DOHH2 (cell line): ENCODE measurements around the gene TAF10.

ENCODE experiments used
- EZH2phosphoT487 ChIP-seq: fragments of 200-600 bp; sonication (generic); IDR thresholded peaks from 2 replicates; pipeline ENCODE4 v1.6.1; 2017; ENCODE audit warnings: borderline replicate concordance, mild to moderate bottlenecking, antibody characterized with exemption, low read length, moderate library complexity, mixed read lengths
- TF ChIP-seq, protein P1 (sequence below): fragments of 200-600 bp; sonication (generic); IDR thresholded peaks from one replicate; pipeline ENCODE4 v1.5.1; 2014; ENCODE audit warnings: antibody characterized with exemption, mild to moderate bottlenecking, low read depth, low read length; ENCODE audit not compliant: poor library complexity, severe bottlenecking

DNA sequence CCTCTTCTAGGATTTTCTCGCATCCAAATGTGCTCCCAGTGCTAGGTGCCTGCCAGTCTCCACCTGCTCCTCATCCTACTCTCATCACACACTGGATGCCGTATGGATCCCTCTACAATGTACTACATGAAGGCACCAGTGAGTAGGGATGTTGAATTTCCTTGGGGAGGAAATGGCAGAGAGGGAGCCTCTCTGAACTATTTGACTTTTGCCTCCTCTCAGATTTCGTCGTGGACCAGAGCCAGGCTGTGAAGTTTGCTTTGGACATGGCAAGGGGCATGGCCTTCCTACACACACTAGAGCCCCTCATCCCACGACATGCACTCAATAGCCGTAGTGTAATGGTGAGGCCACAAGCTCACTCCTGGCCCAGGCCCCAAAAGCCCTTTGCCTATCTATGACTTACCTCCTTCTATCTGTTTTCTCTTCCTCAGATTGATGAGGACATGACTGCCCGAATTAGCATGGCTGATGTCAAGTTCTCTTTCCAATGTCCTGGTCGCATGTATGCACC is 2.5 kb downstream of the TAF10 start:
- TF ChIP-seq, protein P1, sequence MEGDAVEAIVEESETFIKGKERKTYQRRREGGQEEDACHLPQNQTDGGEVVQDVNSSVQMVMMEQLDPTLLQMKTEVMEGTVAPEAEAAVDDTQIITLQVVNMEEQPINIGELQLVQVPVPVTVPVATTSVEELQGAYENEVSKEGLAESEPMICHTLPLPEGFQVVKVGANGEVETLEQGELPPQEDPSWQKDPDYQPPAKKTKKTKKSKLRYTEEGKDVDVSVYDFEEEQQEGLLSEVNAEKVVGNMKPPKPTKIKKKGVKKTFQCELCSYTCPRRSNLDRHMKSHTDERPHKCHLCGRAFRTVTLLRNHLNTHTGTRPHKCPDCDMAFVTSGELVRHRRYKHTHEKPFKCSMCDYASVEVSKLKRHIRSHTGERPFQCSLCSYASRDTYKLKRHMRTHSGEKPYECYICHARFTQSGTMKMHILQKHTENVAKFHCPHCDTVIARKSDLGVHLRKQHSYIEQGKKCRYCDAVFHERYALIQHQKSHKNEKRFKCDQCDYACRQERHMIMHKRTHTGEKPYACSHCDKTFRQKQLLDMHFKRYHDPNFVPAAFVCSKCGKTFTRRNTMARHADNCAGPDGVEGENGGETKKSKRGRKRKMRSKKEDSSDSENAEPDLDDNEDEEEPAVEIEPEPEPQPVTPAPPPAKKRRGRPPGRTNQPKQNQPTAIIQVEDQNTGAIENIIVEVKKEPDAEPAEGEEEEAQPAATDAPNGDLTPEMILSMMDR, result no peak
- TF ChIP-seq EZH2phosphoT487, result no peak
